OCI-LY1 (cell line): ENCODE results near the gene SDK1.

Source experiments
- H2AFZ ChIP-seq: fragments of 200-600 bp; sonication (generic), shearing (Covaris generic); 2 replicates; pipeline ENCODE4 v1.6.0; 2014; ENCODE audit warnings: antibody characterized with exemption, mild to moderate bottlenecking, low read length
- H3F3A ChIP-seq: fragments of 200-600 bp; sonication (generic), shearing (Covaris generic); 2 replicates; pipeline ENCODE4 v1.6.0; 2014; ENCODE audit warnings: mild to moderate bottlenecking, antibody characterized with exemption, low read length, moderate library complexity; ENCODE audit not compliant: insufficient read depth
- H3K27ac ChIP-seq: fragments of 200-600 bp; sonication (generic); 2 replicates; pipeline ENCODE4 v1.5.1; 2014; ENCODE audit warnings: low read length, mixed run types, mild to moderate bottlenecking, low read depth; ENCODE audit not compliant: poor library complexity, severe bottlenecking
- H3K27me3 ChIP-seq: fragments of 200-600 bp; sonication (generic); 2 replicates; pipeline ENCODE4 v1.6.0; 2014; ENCODE audit warnings: antibody characterized with exemption, mild to moderate bottlenecking, low read length, moderate library complexity; ENCODE audit not compliant: insufficient read depth
- H3K36me3 ChIP-seq: fragments of 200-600 bp; sonication (generic); 2 replicates; pipeline ENCODE4 v1.6.1; 2014; ENCODE audit warnings: mild to moderate bottlenecking, antibody characterized with exemption, low read length, moderate library complexity, mixed read lengths; ENCODE audit not compliant: insufficient read depth
- H3K4me1 ChIP-seq: fragments of 200-600 bp; sonication (generic); 2 replicates; pipeline ENCODE4 v1.5.1; 2014; ENCODE audit warnings: mild to moderate bottlenecking, low read length, moderate library complexity; ENCODE audit not compliant: insufficient read depth, severe bottlenecking
- H3K4me2 ChIP-seq: fragments of 200-600 bp; sonication (generic), shearing (Covaris generic); 2 replicates; pipeline ENCODE4 v1.6.1; 2014; ENCODE audit warnings: low read length
- H3K4me3 ChIP-seq: fragments of 200-600 bp; sonication (generic); 2 replicates; pipeline ENCODE4 v1.5.1; 2014; ENCODE audit warnings: low read length, low read depth, mild to moderate bottlenecking, mixed read lengths; ENCODE audit not compliant: poor library complexity, severe bottlenecking
- H3K79me2 ChIP-seq: fragments of 200-600 bp; shearing (Covaris generic); 2 replicates; pipeline ENCODE4 v1.6.1; 2016; ENCODE audit warnings: mixed run types, low read length, mixed read lengths; ENCODE audit not compliant: insufficient read depth
- H3K9ac ChIP-seq: fragments of 200-600 bp; sonication (generic), shearing (Covaris generic); 2 replicates; pipeline ENCODE4 v1.6.1; 2014; ENCODE audit warnings: mild to moderate bottlenecking, low read length, mixed read lengths
- H3K9me2 ChIP-seq: fragments of 200-600 bp; sonication (generic), shearing (Covaris generic); 2 replicates; pipeline ENCODE4 v1.6.1; 2014; ENCODE audit warnings: low read depth, mild to moderate bottlenecking, low read length, mixed read lengths
- H3K9me3 ChIP-seq: fragments of 200-600 bp; shearing (Covaris generic); 2 replicates; pipeline ENCODE4 v1.6.1; 2014; ENCODE audit warnings: low read length, mixed read lengths
- H4K20me1 ChIP-seq: fragments of 200-600 bp; sonication (generic), shearing (Covaris generic); 2 replicates; pipeline ENCODE4 v1.6.0; 2016; ENCODE audit warnings: mild to moderate bottlenecking, low read length; ENCODE audit not compliant: insufficient read depth
- EZH2 ChIP-seq: fragments of 200-600 bp; sonication (generic), shearing (Covaris generic); IDR thresholded peaks from 2 replicates; pipeline ENCODE4 v1.8.0; 2017; ENCODE audit warnings: borderline replicate concordance, mixed run types, mild to moderate bottlenecking, antibody characterized with exemption, low read length, moderate library complexity, mixed read lengths
- TF ChIP-seq, protein P1 (sequence below): fragments of 200-600 bp; sonication (generic), shearing (Covaris generic); IDR thresholded peaks from 2 replicates; pipeline ENCODE4 v1.5.1; 2017; ENCODE audit warnings: mild to moderate bottlenecking, antibody characterized with exemption, low read length, moderate library complexity, mixed read lengths

SDK1 gene

DNA sequence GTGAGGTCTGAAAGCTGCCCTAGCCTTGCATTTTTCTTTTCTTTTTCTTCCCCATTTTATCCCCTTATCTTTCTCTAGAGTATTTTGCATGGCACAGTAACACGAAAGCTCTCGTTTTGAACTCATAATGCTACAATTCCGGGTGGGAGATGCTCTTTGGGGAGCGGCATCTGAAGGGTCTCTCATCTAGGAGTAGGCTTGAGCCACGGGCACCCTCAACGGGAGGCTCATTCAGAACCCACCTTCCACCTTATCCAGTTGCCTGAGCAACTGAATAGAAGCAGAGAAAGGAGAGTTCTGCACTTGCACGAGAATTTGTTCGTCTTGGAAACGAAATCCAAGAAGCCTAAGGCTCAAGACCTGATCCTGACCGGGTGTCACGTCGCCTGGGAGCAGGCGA, 777.5 kb downstream of the SDK1 start:
- Histone ChIP-seq H3F3A (no peaks in the 10 kb centered on the region), H3K9ac (no peak overlapping the region), H3K36me3 (peaks cover 9% of the 10 kb centered on the region; the same call in 1 of the 2 replicates), H3K4me3 (no peak overlapping the region), H3K9me2 (no peaks in the 10 kb centered on the region), H3K79me2 (no peaks in the 10 kb centered on the region), H3K9me3 (no peaks in the 10 kb centered on the region), H3K27ac (no peak overlapping the region), H3K27me3 (no peaks in the 10 kb centered on the region), H4K20me1 (no peaks in the 10 kb centered on the region), H3K4me1 (no peaks in the 10 kb centered on the region), H3K4me2 (no peak overlapping the region), H2AFZ (no peak overlapping the region)
- TF ChIP-seq, protein P1, sequence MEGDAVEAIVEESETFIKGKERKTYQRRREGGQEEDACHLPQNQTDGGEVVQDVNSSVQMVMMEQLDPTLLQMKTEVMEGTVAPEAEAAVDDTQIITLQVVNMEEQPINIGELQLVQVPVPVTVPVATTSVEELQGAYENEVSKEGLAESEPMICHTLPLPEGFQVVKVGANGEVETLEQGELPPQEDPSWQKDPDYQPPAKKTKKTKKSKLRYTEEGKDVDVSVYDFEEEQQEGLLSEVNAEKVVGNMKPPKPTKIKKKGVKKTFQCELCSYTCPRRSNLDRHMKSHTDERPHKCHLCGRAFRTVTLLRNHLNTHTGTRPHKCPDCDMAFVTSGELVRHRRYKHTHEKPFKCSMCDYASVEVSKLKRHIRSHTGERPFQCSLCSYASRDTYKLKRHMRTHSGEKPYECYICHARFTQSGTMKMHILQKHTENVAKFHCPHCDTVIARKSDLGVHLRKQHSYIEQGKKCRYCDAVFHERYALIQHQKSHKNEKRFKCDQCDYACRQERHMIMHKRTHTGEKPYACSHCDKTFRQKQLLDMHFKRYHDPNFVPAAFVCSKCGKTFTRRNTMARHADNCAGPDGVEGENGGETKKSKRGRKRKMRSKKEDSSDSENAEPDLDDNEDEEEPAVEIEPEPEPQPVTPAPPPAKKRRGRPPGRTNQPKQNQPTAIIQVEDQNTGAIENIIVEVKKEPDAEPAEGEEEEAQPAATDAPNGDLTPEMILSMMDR = no peak
- no peak for TF ChIP-seq EZH2

DNA sequence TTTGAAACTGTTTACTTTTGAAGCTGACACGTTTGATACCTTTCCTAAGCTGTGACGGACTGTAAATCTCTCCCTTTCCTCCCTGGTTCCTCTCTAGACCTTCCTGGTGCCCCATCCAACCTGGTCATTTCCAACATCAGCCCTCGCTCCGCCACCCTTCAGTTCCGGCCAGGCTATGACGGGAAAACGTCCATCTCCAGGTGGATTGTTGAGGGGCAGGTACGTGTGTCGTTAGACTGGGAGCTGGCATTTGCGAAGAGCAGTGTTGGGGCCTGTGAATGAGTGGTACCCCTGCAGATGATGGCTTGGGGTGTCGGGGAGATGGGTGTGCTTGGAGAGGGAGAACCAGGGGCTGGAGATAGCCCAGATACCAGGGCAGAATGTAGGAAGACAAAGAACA, 778.3 kb downstream of the SDK1 start:
- no peak overlapping the region for H2AFZ ChIP-seq
- H4K20me1 ChIP-seq = no peaks in the 10 kb centered on the region
- TF ChIP-seq, protein P1 = no peak
- TF ChIP-seq EZH2 = no peak
- no peaks in the 10 kb centered on the region for H3K4me1 ChIP-seq
- H3K36me3 ChIP-seq = peaks cover 9% of the 10 kb centered on the region; the same call in 1 of the 2 replicates
- H3K79me2 ChIP-seq = no peaks in the 10 kb centered on the region
- H3K4me3 ChIP-seq = no peak overlapping the region
- H3K27ac ChIP-seq = no peak overlapping the region
- H3K9me3 ChIP-seq = no peaks in the 10 kb centered on the region
- H3F3A ChIP-seq = no peaks in the 10 kb centered on the region
- no peaks in the 10 kb centered on the region for H3K9me2 ChIP-seq
- H3K9ac ChIP-seq = no peak overlapping the region
- no peaks in the 10 kb centered on the region for H3K27me3 ChIP-seq
- H3K4me2 ChIP-seq = no peak overlapping the region

DNA sequence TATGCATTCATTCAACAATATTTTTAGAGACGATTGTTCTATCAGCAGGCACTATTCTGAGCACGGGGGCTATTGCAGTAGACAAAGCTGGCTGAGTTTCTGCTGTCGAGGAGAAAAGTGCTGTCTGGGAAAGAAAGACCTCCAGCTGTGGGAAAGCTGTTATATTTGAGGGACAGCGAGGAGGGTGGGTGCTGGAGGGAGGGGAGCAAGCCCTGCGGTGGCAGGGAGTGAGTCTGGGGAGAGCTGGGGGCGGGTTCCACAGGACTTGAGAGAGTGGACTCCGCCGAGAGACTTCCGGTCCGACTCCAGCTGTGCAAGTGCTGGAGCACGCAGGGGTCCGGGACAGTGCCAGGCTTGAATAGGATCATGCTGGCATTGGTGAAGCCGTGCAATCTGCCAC, 778.9 kb downstream of the SDK1 start:
- Histone ChIP-seq H3K36me3 (peaks cover 9% of the 10 kb centered on the region; the same call in 1 of the 2 replicates), H3K27ac (no peak overlapping the region), H3K4me2 (no peak overlapping the region), H3K9me2 (no peaks in the 10 kb centered on the region), H3K27me3 (no peaks in the 10 kb centered on the region), H3K4me3 (no peak overlapping the region), H3K9ac (no peak overlapping the region), H2AFZ (no peak overlapping the region), H3K79me2 (no peaks in the 10 kb centered on the region), H3F3A (no peaks in the 10 kb centered on the region), H3K4me1 (peaks cover 2% of the 10 kb centered on the region), H3K9me3 (no peaks in the 10 kb centered on the region), H4K20me1 (no peaks in the 10 kb centered on the region)
- TF ChIP-seq, protein P1 = no peak
- TF ChIP-seq EZH2 = no peak
